HG03521 (cell line): ENCODE results near the gene MZB1.
"Not testable (repeated sequence)": the region's sequence is repeated elsewhere in the genome, so short reads cannot be mapped to it uniquely, and the experiment has no call there.

Experiments
- ATAC-seq: cut with Tn5 transposase; IDR thresholded peaks from one replicate; pipeline ENCODE4 v1.9.1; 2021; ENCODE audit warnings: mild to moderate bottlenecking, moderate library complexity; ENCODE audit not compliant: unreplicated experiment

Gene MZB1

GRCh38 chr5:139410993-139411828, 21.5 kb upstream of the MZB1 start:
- ATAC-seq: no peak

GRCh38 chr5:139410121-139410992, 20.6 kb upstream of the MZB1 start:
- ATAC-seq: no peak

GRCh38 chr5:139409116-139409515, 19.4 kb upstream of the MZB1 start:
- not testable (repeated sequence) for ATAC-seq

- no peak for ATAC-seq
Observed at GRCh38 chr5:139408191-139408590, 18.5 kb upstream of the MZB1 start.

- ATAC-seq: no peak
Observed at GRCh38 chr5:139407517-139407916, 17.8 kb upstream of the MZB1 start.

GRCh38 chr5:139406963-139407362, 17.2 kb upstream of the MZB1 start:
- no peak for ATAC-seq

- no peak for ATAC-seq
Observed at GRCh38 chr5:139404484-139404840, 14.7 kb upstream of the MZB1 start.

- ATAC-seq: peak; percentile 85
Observed at GRCh38 chr5:139403787-139404483, 14.2 kb upstream of the MZB1 start, which contains the start of gene SPATA24. Gene SPATA24, minus strand, starts transcription at chr5:139404089. Its CDS starts 29 bp downstream, at chr5:139404060.

- ATAC-seq: no peak
Observed at GRCh38 chr5:139403418-139403786, 13.7 kb upstream of the MZB1 start.

GRCh38 chr5:139402561-139403158, 12.9 kb upstream of the MZB1 start:
- no peak for ATAC-seq

- no peak for ATAC-seq
Observed at GRCh38 chr5:139401546-139401945, 11.8 kb upstream of the MZB1 start.

- no peak for ATAC-seq
Observed at GRCh38 chr5:139399501-139400121, 9.9 kb upstream of the MZB1 start.

GRCh38 chr5:139397921-139398320, 8.2 kb upstream of the MZB1 start:
- ATAC-seq: no peak

- ATAC-seq: no peak
Observed at GRCh38 chr5:139396691-139397090, 7.0 kb upstream of the MZB1 start.

- ATAC-seq: no peak
Observed at GRCh38 chr5:139395844-139396640, 6.3 kb upstream of the MZB1 start.

GRCh38 chr5:139394654-139395566, 5.2 kb upstream of the MZB1 start, which contains the start of gene PROB1:
Gene PROB1, minus strand, starts transcription at chr5:139395104. Its CDS starts 23 bp downstream, at chr5:139395081.
- no peak for ATAC-seq

GRCh38 chr5:139394123-139394653, 4.5 kb upstream of the MZB1 start:
- ATAC-seq: no peak

- no peak for ATAC-seq
Observed at GRCh38 chr5:139393497-139394122, 3.9 kb upstream of the MZB1 start.
